Fibroblast of skin of left biceps (primary cell): ENCODE results near the gene SLC26A8.
A peak's percentile ranks its signal among the peaks of the same experiment; 100 is the strongest.
"Not testable (repeated sequence)": the region's sequence is repeated elsewhere in the genome, so short reads cannot be mapped to it uniquely, and the experiment has no call there.

Experiments
- DNase-seq, 2 experiments: peaks; one replicate each; pipeline ENCODE4 v3.0.0-alpha.2; 2013; ENCODE audit warnings: low read depth in 2 of 2

The SLC26A8 gene

DNA sequence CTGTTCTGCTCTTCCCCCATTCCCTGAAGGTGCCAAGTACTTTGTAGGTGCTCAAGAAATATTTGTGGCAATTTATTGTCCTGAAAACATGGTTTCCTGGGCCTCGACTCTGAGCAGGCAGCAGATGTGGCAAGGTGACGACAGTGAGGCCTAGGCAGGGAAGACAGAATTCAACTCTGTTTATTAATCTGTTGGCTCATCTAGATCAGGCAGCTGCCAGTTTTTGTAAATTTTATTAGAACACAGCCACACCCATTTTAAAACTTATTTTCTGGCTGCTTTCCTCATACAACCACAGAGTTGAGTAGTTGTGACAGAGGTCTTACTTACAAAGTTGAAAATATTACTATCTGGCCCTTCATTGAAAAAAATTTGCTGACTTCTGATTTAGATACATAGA lies 27.7 kb upstream of the SLC26A8 start:
- no peak for DNase-seq

DNA sequence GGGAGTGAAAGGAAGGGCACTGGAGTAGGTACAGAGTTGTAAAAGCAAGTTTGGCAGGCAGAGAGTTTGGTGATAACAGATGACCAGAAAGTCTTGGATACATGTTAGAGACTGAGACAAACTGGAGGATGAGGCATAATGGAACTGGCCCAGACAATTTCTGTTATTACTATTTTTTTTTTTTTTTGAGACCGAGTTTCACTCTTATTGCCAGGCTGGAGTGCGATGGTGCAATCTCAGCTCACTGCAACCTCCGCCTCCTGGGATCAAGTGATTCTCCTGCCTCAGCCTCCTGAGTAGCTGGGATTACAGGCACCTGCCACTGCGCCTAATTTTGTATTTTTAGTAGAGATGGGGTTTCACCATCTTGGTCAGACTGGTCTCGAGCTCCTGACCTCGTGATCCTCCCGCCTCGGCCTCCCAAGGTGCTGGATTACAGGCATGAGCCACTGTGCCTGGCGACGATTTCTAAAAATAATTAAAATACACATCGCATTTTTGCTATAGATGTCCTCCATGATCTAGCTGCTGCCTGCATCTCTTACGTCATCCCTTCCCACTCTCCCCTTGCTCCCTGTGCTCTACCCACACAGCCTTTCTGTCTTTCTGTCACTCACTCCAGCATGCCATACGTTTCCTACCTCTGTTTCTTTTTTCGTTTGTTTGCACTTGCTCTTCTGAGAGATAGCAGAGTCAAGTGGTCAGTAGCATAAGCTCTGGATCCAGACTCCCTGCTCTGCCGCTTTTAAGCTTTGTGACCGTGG lies 26.7 kb upstream of the SLC26A8 start:
- no peak for DNase-seq

DNA sequence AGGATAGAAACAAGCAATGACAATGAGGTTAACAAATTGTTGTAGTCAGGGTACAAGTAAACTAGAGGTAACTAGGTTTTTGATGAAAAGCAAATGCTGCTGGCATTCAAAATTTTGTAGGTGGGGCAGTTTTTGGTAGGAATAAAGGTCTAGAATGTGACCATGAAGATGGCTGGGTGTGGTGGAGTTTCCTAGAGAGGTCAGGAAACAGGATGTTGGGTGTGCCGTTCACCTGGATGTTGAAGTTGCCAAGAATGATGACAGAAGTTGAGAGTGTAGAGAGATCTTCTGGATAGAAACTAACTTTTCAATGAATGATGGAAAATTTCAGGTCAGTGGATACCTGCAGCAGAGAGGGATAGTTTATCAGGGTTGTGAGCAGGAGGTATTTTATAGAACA lies 25.9 kb upstream of the SLC26A8 start:
- DNase-seq: no peak

DNA sequence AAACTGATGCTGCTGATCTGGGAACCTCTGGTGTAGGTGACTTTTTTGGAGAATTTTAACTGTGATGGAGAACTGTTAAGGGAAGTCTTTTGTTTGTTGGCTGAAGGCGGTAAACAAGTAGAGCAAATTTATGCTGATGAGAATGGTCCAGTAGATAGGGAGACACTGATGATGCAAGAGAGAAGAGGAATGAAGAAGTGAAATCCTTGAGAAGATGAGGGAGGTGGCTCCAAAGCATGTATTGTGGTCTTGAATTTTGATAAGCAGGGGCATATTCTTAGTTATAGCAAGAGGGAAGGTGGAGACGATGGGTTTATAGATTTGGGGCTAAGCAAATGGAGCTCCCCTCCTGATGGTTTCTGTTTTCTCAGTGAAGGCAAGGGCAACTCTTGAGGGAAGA lies 25.1 kb upstream of the SLC26A8 start:
- no peak for DNase-seq

DNA sequence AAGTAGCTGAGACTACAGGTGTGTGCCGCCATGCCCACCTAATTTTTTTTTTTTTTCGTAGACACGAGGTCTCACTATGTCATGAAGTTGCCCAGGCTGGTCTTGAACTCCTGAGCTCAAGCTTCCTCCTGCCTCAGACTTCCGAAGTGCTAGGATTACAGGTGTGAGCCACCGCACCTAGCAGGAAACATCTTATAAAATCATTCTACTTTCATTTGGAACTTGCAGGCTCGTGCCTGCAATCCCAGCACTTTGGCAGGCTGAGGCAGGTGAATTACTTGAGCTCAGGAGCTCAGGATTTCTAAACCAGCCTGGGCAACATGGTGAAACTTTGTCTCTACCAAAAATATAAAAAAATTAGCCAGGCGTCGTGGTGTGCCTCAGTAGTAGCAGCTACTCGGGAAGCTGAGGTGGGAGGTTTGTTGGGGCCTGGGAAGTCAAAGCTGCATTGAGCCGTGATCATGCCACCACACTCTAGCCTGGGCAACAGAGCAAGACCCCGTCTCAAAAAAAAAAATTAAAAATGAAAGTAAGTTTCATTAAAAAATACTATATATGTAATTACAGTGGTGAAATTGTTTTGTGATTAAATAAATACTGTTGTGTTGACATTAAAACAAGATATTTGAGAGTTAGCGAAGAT lies 18.3 kb upstream of the SLC26A8 start:
- DNase-seq: no peak

DNA sequence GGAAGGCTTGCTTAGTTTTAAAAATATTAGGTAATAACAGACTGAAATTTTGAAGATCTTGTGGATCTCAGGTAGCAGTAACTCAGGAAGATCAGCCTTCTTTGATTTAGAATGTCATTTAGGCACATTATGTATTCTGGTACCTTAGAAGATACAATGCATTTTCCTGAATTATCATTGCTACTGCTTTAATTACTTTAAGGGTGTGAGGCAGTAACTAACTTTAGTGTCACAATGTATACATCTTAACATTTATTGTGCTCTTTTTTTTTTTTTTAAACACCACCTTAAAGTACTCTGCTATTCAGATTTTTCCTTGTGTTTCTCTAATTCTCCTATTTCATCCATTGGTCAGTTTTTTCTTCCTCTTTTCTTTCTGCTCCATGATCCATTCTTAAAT lies 16.5 kb upstream of the SLC26A8 start:
- no peak for DNase-seq

DNA sequence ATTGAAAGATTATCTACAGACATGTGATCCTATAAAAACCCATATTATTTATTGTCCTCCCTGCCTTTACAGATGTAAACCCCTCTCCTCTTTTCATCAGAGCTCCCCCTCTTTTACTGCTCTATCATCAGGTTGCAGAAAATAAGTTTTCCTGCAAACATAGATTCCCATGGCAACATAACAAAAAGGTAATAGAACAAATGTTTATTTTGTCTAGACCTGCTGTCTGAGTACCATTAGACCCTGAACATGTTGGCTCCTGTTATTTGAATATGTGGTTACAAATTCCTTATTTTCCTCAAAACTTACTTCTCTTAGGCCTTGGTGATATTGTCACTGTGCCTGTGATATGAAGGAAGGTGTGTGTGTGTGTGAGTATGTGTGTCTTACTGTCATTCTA lies 14.7 kb upstream of the SLC26A8 start:
- DNase-seq: no peak

DNA sequence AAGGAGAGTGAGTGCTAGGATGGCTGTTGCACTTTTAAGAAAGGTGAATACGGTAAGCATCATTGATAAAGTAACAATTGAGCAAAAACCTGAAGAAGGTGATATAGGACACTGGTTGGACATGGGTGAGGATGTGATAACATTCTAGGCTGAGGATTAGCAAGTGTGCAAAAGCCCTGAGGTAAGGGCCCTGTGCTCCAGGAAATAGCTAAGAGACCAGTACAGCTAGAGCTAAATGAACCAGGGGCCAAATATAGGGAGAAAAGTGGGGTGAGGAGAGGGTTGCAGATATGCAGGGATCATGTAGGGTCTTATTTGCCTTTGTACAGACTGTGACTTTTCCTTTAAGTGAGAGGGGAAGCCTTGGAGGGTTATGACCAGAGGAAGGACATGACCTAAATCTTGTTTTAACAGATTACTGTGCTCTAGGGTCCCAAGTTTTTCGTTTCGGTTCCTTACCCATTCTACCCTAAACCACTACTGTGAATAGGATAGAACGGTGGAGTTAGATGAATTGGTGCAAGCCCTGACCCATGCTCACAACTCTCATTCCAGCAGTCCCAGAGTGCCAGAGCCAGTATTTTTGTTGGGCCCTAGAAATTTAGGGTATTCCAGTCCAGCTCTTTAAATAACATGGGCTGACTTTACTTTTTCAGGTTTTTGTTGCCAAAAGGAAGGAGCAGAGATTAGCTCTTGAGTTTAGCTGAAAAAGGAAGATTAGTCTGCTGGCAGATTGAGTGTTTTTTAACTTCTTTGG lies 13.9 kb upstream of the SLC26A8 start:
- no peak for DNase-seq

DNA sequence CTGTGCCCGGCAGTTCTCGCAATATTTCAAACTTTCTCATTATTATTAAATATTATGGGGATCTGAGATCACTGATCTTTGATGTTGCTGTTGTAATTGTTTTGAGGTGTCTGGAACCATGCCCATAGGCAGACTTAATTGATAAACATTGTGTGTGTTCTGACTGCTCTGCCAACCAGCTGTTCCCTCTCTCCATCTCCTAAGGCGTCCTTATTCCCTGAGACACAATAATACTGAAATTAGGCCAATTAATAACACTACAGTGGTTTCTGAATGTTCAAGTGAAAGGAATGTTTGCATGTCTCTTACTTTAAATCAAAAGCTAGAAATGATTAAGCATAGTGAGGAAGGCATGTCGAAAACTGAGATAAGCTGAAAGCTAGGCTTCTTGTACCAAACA lies 10.8 kb upstream of the SLC26A8 start:
- no peak for DNase-seq

DNA sequence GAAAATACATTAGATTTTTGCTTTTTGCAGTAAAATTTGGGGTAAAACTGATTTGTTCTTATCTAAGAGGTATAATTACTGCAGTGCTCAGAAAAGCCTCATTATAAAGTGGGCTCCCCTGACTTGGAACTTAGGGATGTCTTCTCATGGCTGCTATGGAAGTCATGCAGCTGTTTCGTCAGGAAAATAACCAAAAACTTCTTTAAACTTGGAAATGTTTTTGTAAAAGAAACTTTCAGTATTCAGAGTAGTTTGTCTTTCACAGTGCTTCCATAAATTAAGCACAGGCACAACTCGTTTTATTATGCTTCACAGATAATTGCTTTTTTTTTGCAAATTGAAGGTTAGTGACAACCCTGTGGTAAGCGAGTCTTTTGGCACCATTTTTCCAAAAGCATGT lies 10.0 kb upstream of the SLC26A8 start:
- no peak for DNase-seq

DNA sequence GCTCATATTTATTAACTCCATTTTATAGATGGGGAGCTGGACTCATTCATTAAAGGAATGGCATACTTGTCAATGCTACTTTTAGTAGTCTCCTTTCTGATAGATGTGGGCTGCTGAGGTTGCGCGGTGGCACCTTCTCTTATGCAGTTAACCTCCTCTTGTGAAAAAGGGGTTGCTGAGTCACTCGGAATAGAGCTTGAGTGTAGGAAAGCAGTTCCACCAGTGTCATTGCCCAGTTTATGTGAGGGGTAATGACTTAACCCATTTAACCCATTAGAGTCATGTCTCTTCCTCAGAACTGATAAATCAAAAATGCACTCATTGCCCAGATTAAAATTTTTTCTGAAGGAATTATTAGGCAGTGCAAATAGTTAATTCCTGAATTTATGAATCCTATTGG lies 9.5 kb upstream of the SLC26A8 start:
- no peak for DNase-seq

DNA sequence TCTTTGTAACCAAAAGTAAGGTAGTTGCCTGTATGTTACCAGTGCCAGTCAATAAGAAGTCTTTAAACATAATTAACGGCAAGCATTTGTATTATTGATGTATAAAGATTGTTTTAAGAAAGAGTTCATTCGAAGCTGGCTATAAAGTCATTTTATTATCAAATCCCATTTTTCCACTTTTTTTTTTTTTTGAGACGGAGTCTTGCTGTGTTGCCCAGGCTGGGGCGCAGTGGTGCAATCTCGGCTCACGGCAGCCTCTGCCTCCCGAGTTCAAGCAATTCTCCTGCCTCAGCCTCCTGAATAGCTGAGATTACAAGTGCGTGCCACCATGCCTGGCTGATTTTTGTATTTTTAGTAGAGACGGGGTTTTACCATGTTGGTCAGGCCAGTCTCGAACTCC lies 8.7 kb upstream of the SLC26A8 start:
- not testable (repeated sequence) for DNase-seq

DNA sequence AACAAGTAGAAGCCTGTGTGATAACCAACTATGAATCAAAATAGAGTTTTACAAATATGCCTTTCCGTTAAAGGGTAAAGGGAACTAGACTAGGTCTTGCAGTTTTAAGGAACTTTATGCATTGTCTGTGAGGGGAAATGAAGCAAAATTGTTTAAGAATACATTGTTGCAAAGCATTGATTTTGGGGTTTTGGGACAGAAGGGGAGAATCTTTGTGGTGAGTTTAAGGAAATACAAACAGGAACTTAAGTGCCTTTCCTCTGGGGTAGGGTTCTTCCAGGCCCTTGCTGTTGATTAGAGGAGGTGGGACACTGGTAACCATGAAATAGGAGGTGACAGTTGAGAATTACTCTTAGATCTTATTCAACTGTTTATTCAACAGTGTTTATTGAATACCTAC lies 7.8 kb upstream of the SLC26A8 start:
- DNase-seq: no peak

DNA sequence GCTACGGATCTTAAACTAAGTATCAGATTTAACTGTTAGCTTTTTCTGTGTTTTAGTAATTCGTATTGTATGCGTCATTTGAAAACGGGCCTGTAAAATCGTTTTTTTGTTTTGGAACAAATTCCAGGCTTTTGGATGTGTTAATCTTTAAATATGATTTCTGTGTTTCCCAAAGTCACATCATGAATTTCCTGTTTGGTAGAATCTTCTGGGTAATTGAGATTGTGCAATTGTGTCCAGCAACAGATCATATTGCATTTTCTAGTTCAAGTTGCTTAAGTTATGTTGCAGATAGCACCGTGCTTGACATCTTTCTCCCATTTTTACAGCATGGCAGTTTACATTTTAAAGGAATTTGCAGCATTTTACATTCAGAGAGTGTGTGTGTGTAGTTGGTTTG lies 5.0 kb upstream of the SLC26A8 start:
- DNase-seq: peak; percentile 49 to 54

DNA sequence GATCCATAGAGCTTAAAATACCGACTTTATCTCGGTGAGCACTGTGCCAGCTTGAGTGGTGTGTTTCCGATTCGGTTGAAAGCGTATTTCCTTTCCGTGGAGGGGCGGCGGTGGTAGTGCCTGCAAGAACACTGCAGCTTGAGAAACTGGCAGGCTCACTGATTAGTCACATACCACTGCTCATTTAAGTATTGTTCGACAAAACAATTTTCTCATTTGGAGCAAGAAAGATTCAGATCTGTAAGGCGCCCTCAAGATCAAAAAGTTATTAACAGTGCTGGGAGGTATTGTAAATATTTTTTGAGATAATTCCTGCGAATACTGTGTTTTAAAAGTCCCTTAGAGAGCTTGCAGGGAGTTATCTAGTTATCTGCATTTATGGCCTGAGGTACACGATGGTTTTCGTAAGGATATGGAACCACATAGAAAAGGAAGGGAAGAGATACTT lies 4.5 kb upstream of the SLC26A8 start:
- peak in 1 of 2 experiments; percentile 24 for DNase-seq

DNA sequence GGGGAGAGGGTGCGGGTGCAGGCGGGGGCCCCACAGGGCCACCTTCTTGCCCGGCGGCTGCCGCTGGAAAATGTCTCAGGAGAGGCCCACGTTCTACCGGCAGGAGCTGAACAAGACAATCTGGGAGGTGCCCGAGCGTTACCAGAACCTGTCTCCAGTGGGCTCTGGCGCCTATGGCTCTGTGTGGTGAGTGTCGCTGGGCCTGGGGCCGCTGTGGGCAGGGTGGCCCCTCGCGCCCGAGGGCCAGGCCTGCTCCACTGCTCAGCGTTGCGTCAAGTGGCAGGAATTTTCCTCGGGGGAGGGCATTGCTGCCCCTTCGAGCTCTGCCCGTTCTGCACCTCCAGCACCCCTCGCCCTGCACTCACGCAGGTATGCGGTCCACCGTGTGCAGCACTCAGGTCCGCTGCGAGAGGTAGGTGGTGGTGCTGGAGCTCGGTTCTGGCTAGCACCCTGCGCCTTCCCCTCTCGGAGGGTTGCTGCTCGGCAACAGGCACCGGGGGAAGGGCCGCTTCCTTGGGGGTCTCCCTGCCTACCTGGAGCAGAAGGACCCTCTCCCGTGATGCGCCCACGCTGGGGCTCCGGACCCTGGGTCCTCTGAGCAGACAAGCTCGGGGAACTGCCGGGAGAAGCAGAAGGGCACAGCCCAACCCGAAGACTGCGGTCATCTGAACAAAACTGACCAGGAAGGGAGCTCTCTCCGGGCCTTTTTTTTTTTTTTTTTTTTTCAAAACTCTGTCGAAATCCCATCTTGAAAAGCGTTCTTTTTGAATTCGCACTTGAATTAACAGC lies 3.8 kb upstream of the SLC26A8 start:
- DNase-seq: no peak

DNA sequence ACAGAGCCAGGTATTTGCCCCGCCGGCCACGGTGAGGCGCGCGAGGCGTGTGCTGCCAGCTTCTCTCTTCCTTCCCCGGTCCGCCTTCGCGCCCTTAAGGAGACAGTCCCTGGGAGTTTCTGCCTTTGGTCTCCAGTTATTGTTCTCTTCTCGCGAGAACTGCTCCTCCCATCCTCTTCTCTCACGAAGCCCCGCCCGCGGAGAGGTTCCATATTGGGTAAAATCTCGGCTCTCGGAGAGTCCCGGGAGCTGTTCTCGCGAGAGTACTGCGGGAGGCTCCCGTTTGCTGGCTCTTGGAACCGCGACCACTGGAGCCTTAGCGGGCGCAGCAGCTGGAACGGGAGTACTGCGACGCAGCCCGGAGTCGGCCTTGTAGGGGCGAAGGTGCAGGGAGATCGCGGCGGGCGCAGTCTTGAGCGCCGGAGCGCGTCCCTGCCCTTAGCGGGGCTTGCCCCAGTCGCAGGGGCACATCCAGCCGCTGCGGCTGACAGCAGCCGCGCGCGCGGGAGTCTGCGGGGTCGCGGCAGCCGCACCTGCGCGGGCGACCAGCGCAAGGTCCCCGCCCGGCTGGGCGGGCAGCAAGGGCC lies 3.2 kb upstream of the SLC26A8 start, which contains the start of gene MAPK14:
TSS of gene MAPK14 (plus strand) at position 308 of the 587 bp plus-strand sequence. CDS start 350 bp downstream, outside the sequence.
- peak; percentile 100 for DNase-seq

DNA sequence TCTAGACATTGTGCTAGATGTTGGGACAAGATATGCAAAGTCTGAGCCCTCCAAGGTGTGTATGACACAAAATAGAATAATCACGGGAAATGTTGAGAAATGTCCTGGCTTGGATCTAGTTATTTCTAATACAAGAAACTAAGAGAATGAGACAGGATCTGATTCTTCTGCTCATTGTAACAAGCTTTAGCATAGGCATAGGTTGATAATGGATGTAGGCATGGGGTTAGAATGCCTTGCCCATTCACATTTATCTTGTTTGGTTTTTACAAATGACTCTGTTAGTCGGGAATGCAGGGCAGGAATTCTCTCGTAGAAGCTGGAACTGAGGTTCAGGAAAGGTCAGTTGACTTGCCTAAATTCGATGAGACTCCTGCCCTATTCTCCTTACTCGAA lies 1.5 kb upstream of the SLC26A8 start:
- no peak for DNase-seq

DNA sequence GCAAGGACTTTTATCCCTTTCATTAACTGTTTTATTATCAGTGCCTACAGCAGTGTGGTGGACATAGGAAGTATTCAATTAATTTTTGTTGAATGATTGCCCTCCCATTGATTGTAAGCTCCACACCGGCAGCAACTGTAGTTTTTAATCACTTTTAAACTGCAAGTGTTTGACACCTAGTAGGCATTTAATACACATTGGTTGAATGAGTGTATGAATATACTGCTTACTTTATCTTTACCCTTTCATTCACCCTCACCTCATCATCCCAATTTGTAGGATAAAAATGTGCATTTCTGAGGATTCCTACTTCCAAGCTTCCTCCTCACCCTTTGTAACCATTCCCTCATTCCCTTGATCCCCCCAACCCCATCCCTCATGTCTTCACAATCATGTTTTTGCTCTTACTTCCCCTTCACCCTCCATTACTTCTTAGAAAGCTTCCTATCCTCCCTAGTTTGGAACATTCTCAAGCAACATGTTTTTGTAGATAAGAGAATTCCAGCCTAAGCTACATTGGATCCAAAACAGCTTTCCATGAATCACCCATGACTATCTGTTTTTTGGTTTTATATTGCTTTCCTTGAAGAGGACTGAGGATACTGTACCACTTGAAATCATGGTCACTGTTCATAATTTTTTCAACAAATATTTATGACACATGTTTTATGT lies 955 bp upstream of the SLC26A8 start:
- DNase-seq: no peak

DNA sequence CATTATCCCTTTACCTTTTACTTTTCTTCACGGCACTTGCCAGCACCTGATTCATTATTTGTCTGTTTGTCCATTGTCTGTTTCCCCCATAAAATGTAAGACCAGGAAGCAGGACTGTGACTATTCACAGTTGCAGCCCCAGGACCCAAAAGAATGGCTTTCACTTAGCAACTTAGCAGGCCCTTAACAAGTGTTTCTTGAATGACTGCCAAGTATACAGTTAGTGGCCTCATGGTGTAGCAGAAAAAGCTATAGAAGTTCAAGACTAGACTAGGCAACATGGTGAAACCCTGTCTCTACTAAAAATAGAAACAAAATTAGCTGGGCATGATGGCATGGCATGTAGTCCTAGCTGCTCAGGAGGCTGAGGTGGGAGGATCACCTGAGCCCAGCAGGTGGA lies 4.3 kb downstream of the SLC26A8 start:
- DNase-seq: no peak

DNA sequence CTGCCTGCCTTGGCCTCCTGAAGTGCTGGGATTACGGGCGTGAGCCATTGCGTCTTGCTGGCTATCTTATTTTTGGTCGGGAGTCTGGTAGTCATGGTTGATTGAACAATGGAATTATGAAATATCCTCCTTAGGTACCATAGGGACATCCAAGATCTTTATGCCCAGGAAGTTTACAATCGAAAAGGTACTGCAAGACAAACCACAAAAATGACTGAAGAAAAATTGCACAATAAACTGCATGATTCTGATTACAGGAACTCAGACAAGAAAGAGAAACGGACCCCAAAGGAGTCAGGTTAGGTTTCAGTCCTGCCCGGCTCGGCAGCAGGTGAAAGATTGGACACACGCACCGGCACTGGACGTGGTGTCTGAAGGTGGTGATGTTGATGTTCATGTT lies 5.3 kb downstream of the SLC26A8 start:
- DNase-seq: no peak
